ENCODE results near the gene ARFGAP1.
"Not testable (repeated sequence)": the region's sequence is repeated elsewhere in the genome, so short reads cannot be mapped to it uniquely, and the experiment has no call there.

DNA sequence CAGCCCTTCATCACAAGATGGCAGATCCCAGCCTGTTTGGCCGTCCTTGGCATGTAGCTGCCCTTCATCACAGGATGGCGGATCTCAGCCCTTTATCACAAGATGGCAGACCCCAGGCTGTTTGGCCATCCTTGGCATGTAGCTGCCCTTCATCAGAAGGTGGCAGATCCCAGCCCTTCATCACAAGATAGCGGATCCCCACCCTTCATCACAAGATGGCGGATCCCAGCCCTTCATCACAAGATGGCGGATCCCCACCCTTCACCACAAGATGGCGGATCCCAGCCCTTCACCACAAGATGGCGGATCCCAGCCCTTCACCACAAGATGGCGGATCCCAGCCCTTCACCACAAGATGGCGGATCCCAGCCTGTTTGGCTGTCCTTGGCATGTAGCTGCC is 62.4 kb downstream of the ARFGAP1 start:
- TF ChIP-seq, protein P1, sequence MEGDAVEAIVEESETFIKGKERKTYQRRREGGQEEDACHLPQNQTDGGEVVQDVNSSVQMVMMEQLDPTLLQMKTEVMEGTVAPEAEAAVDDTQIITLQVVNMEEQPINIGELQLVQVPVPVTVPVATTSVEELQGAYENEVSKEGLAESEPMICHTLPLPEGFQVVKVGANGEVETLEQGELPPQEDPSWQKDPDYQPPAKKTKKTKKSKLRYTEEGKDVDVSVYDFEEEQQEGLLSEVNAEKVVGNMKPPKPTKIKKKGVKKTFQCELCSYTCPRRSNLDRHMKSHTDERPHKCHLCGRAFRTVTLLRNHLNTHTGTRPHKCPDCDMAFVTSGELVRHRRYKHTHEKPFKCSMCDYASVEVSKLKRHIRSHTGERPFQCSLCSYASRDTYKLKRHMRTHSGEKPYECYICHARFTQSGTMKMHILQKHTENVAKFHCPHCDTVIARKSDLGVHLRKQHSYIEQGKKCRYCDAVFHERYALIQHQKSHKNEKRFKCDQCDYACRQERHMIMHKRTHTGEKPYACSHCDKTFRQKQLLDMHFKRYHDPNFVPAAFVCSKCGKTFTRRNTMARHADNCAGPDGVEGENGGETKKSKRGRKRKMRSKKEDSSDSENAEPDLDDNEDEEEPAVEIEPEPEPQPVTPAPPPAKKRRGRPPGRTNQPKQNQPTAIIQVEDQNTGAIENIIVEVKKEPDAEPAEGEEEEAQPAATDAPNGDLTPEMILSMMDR (IDR thresholded peaks at IDR 0.05), result not testable (repeated sequence)
- not testable (repeated sequence) for TF ChIP-seq POLR2AphosphoS5 (IDR thresholded peaks at IDR 0.05; ENCODE audit: insufficient read depth in 1 of 2, low read depth in 1 of 2)

All from vagina (tissue), 2 donors.